Measurements from ENCODE around the gene SZT2.
A peak's percentile ranks its signal among the peaks of the same experiment; 100 is the strongest.

Gene SZT2

DNA sequence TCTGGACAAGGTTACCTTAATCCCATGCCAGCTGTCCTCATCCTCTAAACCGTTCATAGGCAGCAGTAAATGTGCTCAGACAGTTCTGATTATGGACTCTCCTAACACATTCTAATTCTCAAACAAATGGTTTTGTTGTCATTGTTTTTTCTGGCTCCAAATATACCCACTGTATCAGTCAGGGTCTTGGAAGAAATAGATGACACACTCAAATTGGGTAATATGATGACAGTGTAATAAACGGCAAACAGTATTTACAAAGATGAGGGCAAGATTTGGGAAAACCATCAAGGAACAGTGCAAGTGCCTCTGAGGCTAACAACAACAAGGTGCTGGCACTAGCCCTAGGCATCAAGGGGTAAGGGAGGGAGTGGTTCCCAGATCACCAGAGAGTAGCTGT is 35.2 kb upstream of the SZT2 start:
- peaks cover 3% of the 10 kb centered on the region; the same call in 1 of the 2 replicates for H3K4me1 ChIP-seq (ENCODE audit: low read length)

GRCh38 chr1:43354936-43355335 is 34.8 kb upstream of the SZT2 start:
- H3K4me1 ChIP-seq (ENCODE audit: low read length), result peaks cover 7% of the 10 kb centered on the region
- H3K4me3 ChIP-seq (ENCODE audit: low read length), result no peak overlapping the region
- no peaks in the 10 kb centered on the region for H3K9me3 ChIP-seq (ENCODE audit: insufficient read depth, low read length)
- no peaks in the 10 kb centered on the region for H4K20me1 ChIP-seq (ENCODE audit: insufficient read depth, low read length)
- H3K27ac ChIP-seq (ENCODE audit: low read length), result no peak overlapping the region
- H3K79me2 ChIP-seq (ENCODE audit: low read length), result peaks cover 15% of the 10 kb centered on the region
- no peak for TF ChIP-seq EZH2phosphoT487 (IDR thresholded peaks at IDR 0.05; ENCODE audit: low read depth)
- TF ChIP-seq, protein P1, sequence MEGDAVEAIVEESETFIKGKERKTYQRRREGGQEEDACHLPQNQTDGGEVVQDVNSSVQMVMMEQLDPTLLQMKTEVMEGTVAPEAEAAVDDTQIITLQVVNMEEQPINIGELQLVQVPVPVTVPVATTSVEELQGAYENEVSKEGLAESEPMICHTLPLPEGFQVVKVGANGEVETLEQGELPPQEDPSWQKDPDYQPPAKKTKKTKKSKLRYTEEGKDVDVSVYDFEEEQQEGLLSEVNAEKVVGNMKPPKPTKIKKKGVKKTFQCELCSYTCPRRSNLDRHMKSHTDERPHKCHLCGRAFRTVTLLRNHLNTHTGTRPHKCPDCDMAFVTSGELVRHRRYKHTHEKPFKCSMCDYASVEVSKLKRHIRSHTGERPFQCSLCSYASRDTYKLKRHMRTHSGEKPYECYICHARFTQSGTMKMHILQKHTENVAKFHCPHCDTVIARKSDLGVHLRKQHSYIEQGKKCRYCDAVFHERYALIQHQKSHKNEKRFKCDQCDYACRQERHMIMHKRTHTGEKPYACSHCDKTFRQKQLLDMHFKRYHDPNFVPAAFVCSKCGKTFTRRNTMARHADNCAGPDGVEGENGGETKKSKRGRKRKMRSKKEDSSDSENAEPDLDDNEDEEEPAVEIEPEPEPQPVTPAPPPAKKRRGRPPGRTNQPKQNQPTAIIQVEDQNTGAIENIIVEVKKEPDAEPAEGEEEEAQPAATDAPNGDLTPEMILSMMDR (IDR thresholded peaks at IDR 0.05; ENCODE audit: low read depth, low read length), result no peak
- H3K4me2 ChIP-seq (ENCODE audit: low read length), result no peak overlapping the region
- H2AFZ ChIP-seq (ENCODE audit: low read depth, low read length), result no peak overlapping the region
- no peak overlapping the region for H3K9ac ChIP-seq (ENCODE audit: low read length)
- H3K36me3 ChIP-seq (replicated peaks; ENCODE audit: low read depth, low read length), result peaks cover 6% of the 10 kb centered on the region
- no peaks in the 10 kb centered on the region for H3K27me3 ChIP-seq (ENCODE audit: low read depth, low read length)

More for the DNA sequence above, 35.2 kb upstream of the SZT2 start:
- TF ChIP-seq, protein P1 (IDR thresholded peaks at IDR 0.05; ENCODE audit: low read depth, low read length), result no peak
- no peak for TF ChIP-seq EZH2phosphoT487 (IDR thresholded peaks at IDR 0.05; ENCODE audit: low read depth)
- no peaks in the 10 kb centered on the region for H3K27me3 ChIP-seq (ENCODE audit: low read depth, low read length)
- H3K36me3 ChIP-seq (replicated peaks; ENCODE audit: low read depth, low read length), result peaks cover 2% of the 10 kb centered on the region
- no peaks in the 10 kb centered on the region for H3K9me3 ChIP-seq (ENCODE audit: insufficient read depth, low read length)
- no peak overlapping the region for H3K4me2 ChIP-seq (ENCODE audit: low read length)
- no peak overlapping the region for H3K4me3 ChIP-seq (ENCODE audit: low read length)
- no peak overlapping the region for H3K27ac ChIP-seq (ENCODE audit: low read length)
- no peak overlapping the region for H2AFZ ChIP-seq (ENCODE audit: low read depth, low read length)
- no peaks in the 10 kb centered on the region for H4K20me1 ChIP-seq (ENCODE audit: insufficient read depth, low read length)
- no peak overlapping the region for H3K9ac ChIP-seq (ENCODE audit: low read length)
- peaks cover 10% of the 10 kb centered on the region for H3K79me2 ChIP-seq (ENCODE audit: low read length)

DNA sequence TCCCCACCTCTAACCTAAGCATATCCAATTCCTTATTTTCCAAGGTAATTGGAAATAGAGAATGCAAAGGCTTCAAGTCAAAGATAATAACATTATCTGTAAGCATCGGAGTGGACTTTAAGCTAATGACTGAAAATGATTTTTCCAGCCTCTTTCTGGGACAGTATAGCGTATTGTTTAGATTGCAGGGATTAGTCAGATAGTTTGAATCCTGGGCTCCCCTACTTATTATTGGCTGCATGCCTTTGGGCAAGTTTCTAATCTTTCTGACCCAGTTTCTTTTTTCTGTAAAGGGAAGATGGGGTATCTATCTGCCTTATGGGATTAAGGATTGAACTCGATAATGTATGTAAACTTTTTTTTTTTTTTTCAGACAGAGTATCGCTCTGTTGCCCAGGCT is 32.4 kb upstream of the SZT2 start:
- Histone ChIP-seq H2AFZ (ENCODE audit: low read depth, low read length) (no peak overlapping the region), H3K4me1 (ENCODE audit: low read length) (peaks cover 16% of the 10 kb centered on the region), H3K4me2 (ENCODE audit: low read length) (no peak overlapping the region), H3K9me3 (ENCODE audit: insufficient read depth, low read length) (no peaks in the 10 kb centered on the region), H3K79me2 (ENCODE audit: low read length) (peaks cover 33% of the 10 kb centered on the region), H3K9ac (ENCODE audit: low read length) (no peak overlapping the region), H3K36me3 (replicated peaks; ENCODE audit: low read depth, low read length) (peaks cover 23% of the 10 kb centered on the region), H3K27ac (ENCODE audit: low read length) (no peak overlapping the region), H3K4me3 (ENCODE audit: low read length) (no peak overlapping the region), H3K27me3 (ENCODE audit: low read depth, low read length) (no peaks in the 10 kb centered on the region), H4K20me1 (ENCODE audit: insufficient read depth, low read length) (no peaks in the 10 kb centered on the region)
- no peak for TF ChIP-seq EZH2phosphoT487 (IDR thresholded peaks at IDR 0.05; ENCODE audit: low read depth)
- TF ChIP-seq, protein P1 (IDR thresholded peaks at IDR 0.05; ENCODE audit: low read depth, low read length), result no peak

- TF ChIP-seq, protein P1 (IDR thresholded peaks at IDR 0.05; ENCODE audit: low read depth, low read length), result peak; percentile 35
- no peak for TF ChIP-seq EZH2phosphoT487 (IDR thresholded peaks at IDR 0.05; ENCODE audit: low read depth)
- H2AFZ ChIP-seq (ENCODE audit: low read depth, low read length), result peak overlapping the region; percentile 84
- peaks cover 24% of the 10 kb centered on the region for H3K36me3 ChIP-seq (replicated peaks; ENCODE audit: low read depth, low read length)
These were observed 31.5 kb upstream of the SZT2 start for GRCh38 chr1:43358121-43358745.

More at GRCh38 chr1:43358121-43358745, 31.5 kb upstream of the SZT2 start:
- peak overlapping the region; percentile 89 for H3K4me3 ChIP-seq (ENCODE audit: low read length)
- H3K9me3 ChIP-seq (ENCODE audit: insufficient read depth, low read length), result no peaks in the 10 kb centered on the region
- peak overlapping the region; percentile 68 for H3K27ac ChIP-seq (ENCODE audit: low read length)
- peaks cover 16% of the 10 kb centered on the region for H3K4me1 ChIP-seq (ENCODE audit: low read length)
- H3K4me2 ChIP-seq (ENCODE audit: low read length), result peak overlapping the region; percentile 97
- no peaks in the 10 kb centered on the region for H3K27me3 ChIP-seq (ENCODE audit: low read depth, low read length)
- H3K79me2 ChIP-seq (ENCODE audit: low read length), result peaks cover 33% of the 10 kb centered on the region
- H4K20me1 ChIP-seq (ENCODE audit: insufficient read depth, low read length), result no peaks in the 10 kb centered on the region
- H3K9ac ChIP-seq (ENCODE audit: low read length), result peak overlapping the region; percentile 96

Data from OCI-LY3 (cell line).